HCT116 (cell line): ENCODE results near the gene ALOX12B.

Source experiments
- POLR2AphosphoS5 ChIP-seq: IDR thresholded peaks from 2 replicates; pipeline ENCODE4 v1.6.1; 2011; ENCODE audit warnings: mild to moderate bottlenecking, low read depth, low read length, moderate library complexity
- ZFX ChIP-seq: fragments of 450-650 bp; IDR thresholded peaks from 2 replicates; pipeline ENCODE4 v1.6.1; 2017
- TF ChIP-seq, protein P1 (sequence below), 3 experiments: fragments of 200-600 bp in 1 of 3; sonication (generic) in 1 of 3; IDR thresholded peaks in 2 of 3; conservative IDR thresholded peaks in 1 of 3; 2 replicates each; pipeline ENCODE4 v1.5.1; 2012 to 2017; ENCODE audit warnings: low read depth in 2 of 3, low read length in 2 of 3, antibody characterized with exemption in 1 of 3, borderline replicate concordance in 1 of 3, control low read depth in 1 of 3, mild to moderate bottlenecking in 1 of 3, mixed read lengths in 1 of 3, mixed run types in 1 of 3, moderate library complexity in 1 of 3; ENCODE audit not compliant: insufficient read depth in 1 of 3

DNA sequence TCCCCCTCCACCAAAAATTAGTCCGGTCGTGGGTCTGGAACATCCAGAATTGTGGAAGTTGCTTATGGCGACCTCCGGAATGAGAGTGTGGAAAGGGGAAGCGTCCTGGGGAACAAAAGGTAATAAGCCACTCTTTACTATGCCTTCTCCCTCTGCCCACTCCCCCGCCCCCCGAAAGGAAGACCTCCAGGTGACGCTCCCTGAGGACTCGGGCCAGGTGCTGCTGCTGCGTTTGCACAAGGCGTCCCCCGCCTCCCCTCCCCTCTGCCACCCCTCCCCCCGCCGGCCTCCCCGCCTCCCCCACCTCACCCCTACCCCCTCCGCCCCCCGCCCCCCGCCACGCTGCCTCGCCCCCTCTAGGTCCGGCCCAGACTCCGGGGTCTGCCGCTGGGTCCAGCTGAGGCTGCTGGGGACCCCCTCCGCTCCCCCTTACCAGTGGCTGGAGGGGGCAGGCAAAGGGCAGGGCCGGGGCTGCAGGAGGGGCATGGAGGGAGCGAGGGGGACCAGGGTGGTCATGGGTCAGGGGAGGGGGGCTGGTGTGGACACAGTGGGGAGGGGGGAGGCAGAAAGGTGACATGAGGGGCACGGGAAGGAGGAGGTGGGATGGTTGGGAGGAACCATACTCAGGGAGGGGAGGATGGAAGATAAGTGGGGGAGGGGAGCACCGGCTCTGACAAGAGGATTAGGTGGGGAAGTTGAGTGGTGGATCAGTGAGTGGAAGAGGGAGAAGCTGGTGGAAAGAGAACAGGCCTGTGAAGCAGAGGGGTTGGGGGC lies 23.6 kb downstream of the ALOX12B start:
- TF ChIP-seq, protein P1, sequence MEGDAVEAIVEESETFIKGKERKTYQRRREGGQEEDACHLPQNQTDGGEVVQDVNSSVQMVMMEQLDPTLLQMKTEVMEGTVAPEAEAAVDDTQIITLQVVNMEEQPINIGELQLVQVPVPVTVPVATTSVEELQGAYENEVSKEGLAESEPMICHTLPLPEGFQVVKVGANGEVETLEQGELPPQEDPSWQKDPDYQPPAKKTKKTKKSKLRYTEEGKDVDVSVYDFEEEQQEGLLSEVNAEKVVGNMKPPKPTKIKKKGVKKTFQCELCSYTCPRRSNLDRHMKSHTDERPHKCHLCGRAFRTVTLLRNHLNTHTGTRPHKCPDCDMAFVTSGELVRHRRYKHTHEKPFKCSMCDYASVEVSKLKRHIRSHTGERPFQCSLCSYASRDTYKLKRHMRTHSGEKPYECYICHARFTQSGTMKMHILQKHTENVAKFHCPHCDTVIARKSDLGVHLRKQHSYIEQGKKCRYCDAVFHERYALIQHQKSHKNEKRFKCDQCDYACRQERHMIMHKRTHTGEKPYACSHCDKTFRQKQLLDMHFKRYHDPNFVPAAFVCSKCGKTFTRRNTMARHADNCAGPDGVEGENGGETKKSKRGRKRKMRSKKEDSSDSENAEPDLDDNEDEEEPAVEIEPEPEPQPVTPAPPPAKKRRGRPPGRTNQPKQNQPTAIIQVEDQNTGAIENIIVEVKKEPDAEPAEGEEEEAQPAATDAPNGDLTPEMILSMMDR (IDR thresholded peaks at IDR 0.05 in 2 of 3, conservative IDR thresholded peaks at IDR 0.05 in 1 of 3; ENCODE audit: borderline replicate concordance in 1 of 3, insufficient read depth in 1 of 3, low read depth in 2 of 3, low read length in 2 of 3) = no peak
- no peak for TF ChIP-seq POLR2AphosphoS5
- TF ChIP-seq ZFX = no peak
